Fibroblast of lung (primary cell): ENCODE measurements around the gene USP6. TPM values are rescaled to one million over a fixed set of nuclear protein-coding genes. Genes with fewer than 3 reads are reported as not detected.
"Not testable (repeated sequence)": the region's sequence is repeated elsewhere in the genome, so short reads cannot be mapped to it uniquely, and the experiment has no call there.

Experiments
- DNase-seq, 2 donors: peaks; one replicate each; pipeline versions ENCODE4 v3.0.0 to v3.0.0-alpha.2; 2010; ENCODE audit warnings: low read depth in 2 of 2
- H2AFZ ChIP-seq: 2 replicates; pipeline ENCODE4 v1.5.1; 2012; ENCODE audit warnings: low read length, control low read depth, inconsistent platforms
- H3K27ac ChIP-seq: 2 replicates; pipeline ENCODE4 v1.5.1; 2011; ENCODE audit warnings: low read length, control low read depth; ENCODE audit not compliant: insufficient read depth
- H3K27me3 ChIP-seq: 2 replicates; pipeline ENCODE4 v1.5.1; 2011; ENCODE audit warnings: mild to moderate bottlenecking, low read length; ENCODE audit not compliant: control insufficient read depth, insufficient read depth
- H3K36me3 ChIP-seq: 2 replicates; pipeline ENCODE4 v1.5.1; 2011; ENCODE audit warnings: low read length; ENCODE audit not compliant: control insufficient read depth, insufficient read depth
- H3K4me1 ChIP-seq: 2 replicates; pipeline ENCODE4 v1.5.1; 2011; ENCODE audit warnings: low read length; ENCODE audit not compliant: control insufficient read depth, insufficient read depth; ENCODE audit errors: extremely low read depth
- H3K4me2 ChIP-seq: 2 replicates; pipeline ENCODE4 v1.5.1; 2011; ENCODE audit warnings: low read length, control low read depth; ENCODE audit not compliant: insufficient read depth; ENCODE audit errors: extremely low read depth
- H3K4me3 ChIP-seq, 4 experiments: fragments of 200-600 bp in 1 of 4; sonication (generic) in 1 of 4; replicated peaks in 1 of 4; 2 replicates each; pipeline ENCODE4 v1.5.1; 2011 to 2016; ENCODE audit warnings: low read length in 4 of 4, low read depth in 3 of 4, mild to moderate bottlenecking in 3 of 4, control low read depth in 2 of 4, inconsistent platforms in 1 of 4, mixed read lengths in 1 of 4; ENCODE audit not compliant: insufficient read depth in 1 of 4; ENCODE audit errors: control extremely low read depth in 1 of 4
- H3K79me2 ChIP-seq: 2 replicates; pipeline ENCODE4 v1.5.1; 2012; ENCODE audit warnings: mild to moderate bottlenecking, low read length, inconsistent platforms; ENCODE audit not compliant: control insufficient read depth, insufficient read depth
- H3K9ac ChIP-seq: 2 replicates; pipeline ENCODE4 v1.5.1; 2011; ENCODE audit warnings: mild to moderate bottlenecking, low read length, control low read depth; ENCODE audit not compliant: insufficient read depth
- H3K9me3 ChIP-seq: 2 replicates; pipeline ENCODE4 v1.5.1; 2012; ENCODE audit warnings: low read depth, low read length; ENCODE audit not compliant: control insufficient read depth, insufficient read depth
- H4K20me1 ChIP-seq: 2 replicates; pipeline ENCODE4 v1.5.1; 2011; ENCODE audit warnings: low read length; ENCODE audit not compliant: control insufficient read depth, insufficient read depth; ENCODE audit errors: extremely low read depth
- EZH2 ChIP-seq: IDR thresholded peaks from 2 replicates; pipeline ENCODE4 v1.5.1; 2012; ENCODE audit warnings: low read length, control low read depth, mild to moderate bottlenecking; ENCODE audit errors: missing control alignments
- polyA minus RNA-seq: library from RNA; depleted of rRNA, polyadenylated mRNA; stranded (reverse); fragments of >200 nt; gene quantifications from 2 replicates; pipeline ENCODE4 v1.2.3, GENCODE V29; 2011; ENCODE audit warnings: low replicate concordance
- polyA plus RNA-seq, 2 donors: library from polyadenylated mRNA; depleted of rRNA in 1 of 2; stranded (reverse) in 1 of 2; unstranded in 1 of 2; fragments of >200 nt; gene quantifications; 2 replicates each; pipeline ENCODE4 v1.2.1, GENCODE V29; 2011 to 2012; ENCODE audit warnings: missing spikeins in 1 of 2
- total RNA-seq: library from RNA; depleted of rRNA; stranded (reverse); fragments of >200 nt; gene quantifications from 2 replicates; pipeline ENCODE4 v1.2.1, GENCODE V29; 2014
- TF ChIP-seq, protein P1 (sequence below), 2 donors: IDR thresholded peaks in 1 of 2; conservative IDR thresholded peaks in 1 of 2; 1 replicate in 1 of 2; 2 replicates in 1 of 2; pipeline ENCODE4 v1.5.1; 2011 to 2012; ENCODE audit warnings: low read length in 2 of 2, control low read depth in 1 of 2, inconsistent platforms in 1 of 2, low read depth in 1 of 2, mild to moderate bottlenecking in 1 of 2

The USP6 gene
- total RNA-seq (not detected in 2 replicates), polyA plus RNA-seq (0.01 TPM in 1 of 2 replicates, not detected in the other), polyA minus RNA-seq (not detected in 2 replicates)
- 0.02 and 0.05 TPM in 2 replicates for polyA plus RNA-seq (2012)

DNA sequence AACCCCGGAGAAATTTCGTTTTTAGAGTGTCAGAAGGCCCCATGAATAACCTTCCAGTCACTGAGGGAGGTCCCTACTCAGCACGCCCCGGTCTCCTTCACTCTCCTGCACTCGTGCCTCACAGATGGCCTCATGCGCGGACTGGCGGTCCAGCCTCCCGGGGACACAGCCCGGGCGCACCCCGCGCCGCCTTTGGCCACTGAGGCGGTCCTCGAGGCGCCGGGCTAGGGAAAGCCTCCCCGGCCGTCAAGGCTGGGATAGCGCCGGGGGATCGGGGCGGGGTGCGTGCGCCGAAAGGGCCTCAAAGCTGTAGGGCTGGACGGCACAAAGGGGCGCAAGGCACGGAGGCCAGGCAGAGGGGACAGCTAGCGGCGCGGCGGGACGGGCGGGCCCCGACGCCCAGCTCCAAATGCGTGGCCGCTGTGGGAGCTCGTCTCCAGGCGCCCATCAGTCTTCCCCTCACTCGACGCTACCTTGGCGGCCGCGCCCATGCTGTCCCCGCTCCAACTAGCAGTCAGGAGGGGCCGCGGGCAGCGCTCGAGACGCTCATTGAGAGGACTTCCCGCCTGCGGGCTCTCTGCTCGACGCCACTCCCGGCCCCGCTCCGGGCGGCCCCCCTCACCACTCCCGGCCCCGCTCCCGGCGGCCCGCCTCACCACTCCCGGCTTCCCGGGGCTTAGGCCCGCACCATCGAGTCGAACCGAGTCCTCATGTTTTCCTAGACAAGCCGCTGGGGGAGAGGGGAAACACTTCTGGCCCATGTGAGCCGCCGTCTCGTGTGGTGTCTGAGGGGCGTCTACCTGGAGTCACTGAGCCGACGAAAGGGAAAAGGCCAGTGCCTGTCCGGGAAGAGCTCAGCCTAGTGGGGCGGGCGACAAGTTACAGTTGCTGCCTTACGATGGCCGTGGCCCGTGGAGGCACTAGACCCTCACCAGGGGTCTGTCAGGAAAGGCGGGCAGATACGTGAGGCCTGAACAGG, at the start of gene USP6:
Gene USP6 (plus strand): TSS at position 360 of the 979 bp plus-strand sequence. CDS start 14,336 bp downstream, outside the sequence.
- Histone ChIP-seq H3K79me2 (no peaks in the 10 kb centered on the region), H3K27ac (no peak within 1 kb of the TSS), H3K4me2 (no peak within 1 kb of the TSS), H3K36me3 (no peaks in the 10 kb centered on the region), H3K4me1 (no peaks in the 10 kb centered on the region), H3K9me3 (no peaks in the 10 kb centered on the region), H2AFZ (no peak within 1 kb of the TSS), H3K27me3 (peaks cover 19% of the 10 kb centered on the region), H3K4me3 (no peak within 1 kb of the TSS), H3K9ac (no peak within 1 kb of the TSS), H4K20me1 (no peaks in the 10 kb centered on the region)
- TF ChIP-seq EZH2: peak; percentile 84
- TF ChIP-seq, protein P1, sequence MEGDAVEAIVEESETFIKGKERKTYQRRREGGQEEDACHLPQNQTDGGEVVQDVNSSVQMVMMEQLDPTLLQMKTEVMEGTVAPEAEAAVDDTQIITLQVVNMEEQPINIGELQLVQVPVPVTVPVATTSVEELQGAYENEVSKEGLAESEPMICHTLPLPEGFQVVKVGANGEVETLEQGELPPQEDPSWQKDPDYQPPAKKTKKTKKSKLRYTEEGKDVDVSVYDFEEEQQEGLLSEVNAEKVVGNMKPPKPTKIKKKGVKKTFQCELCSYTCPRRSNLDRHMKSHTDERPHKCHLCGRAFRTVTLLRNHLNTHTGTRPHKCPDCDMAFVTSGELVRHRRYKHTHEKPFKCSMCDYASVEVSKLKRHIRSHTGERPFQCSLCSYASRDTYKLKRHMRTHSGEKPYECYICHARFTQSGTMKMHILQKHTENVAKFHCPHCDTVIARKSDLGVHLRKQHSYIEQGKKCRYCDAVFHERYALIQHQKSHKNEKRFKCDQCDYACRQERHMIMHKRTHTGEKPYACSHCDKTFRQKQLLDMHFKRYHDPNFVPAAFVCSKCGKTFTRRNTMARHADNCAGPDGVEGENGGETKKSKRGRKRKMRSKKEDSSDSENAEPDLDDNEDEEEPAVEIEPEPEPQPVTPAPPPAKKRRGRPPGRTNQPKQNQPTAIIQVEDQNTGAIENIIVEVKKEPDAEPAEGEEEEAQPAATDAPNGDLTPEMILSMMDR (conservative IDR thresholded peaks at IDR 0.05 in 1 of 2, IDR thresholded peaks at IDR 0.05 in 1 of 2; ENCODE audit: low read depth in 1 of 2, low read length in 2 of 2): no peak
- DNase-seq: no peak

DNA sequence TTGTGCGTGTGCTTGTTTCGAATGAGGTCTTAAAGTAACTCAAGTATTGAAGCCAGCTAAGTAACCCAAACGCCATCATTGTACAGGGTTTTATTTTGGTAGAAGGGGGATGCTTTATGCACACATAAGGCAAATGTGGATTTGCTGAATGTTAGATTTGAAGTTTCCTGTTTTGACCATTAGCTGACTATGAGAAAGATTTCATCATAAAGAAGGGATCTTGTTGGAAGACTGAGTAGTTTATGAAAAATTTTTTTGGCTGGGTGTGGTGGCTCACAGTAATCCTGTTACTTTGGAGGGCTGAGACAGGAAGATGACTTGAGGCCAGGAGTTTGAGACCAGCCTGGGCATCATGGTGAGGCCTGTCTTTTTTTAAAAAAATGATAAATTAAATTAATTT, 47.6 kb upstream of the USP6 start:
- no peak overlapping the region for H3K27ac ChIP-seq
- H3K36me3 ChIP-seq: no peaks in the 10 kb centered on the region
- H3K9ac ChIP-seq: no peak overlapping the region
- no peak overlapping the region for H2AFZ ChIP-seq
- H3K9me3 ChIP-seq: no peaks in the 10 kb centered on the region
- no peaks in the 10 kb centered on the region for H3K79me2 ChIP-seq
- no peak for DNase-seq
- TF ChIP-seq, protein P1 (conservative IDR thresholded peaks at IDR 0.05 in 1 of 2, IDR thresholded peaks at IDR 0.05 in 1 of 2; ENCODE audit: low read depth in 1 of 2, low read length in 2 of 2): no peak
- no peak for TF ChIP-seq EZH2
- H3K4me3 ChIP-seq: no peak overlapping the region
- H3K27me3 ChIP-seq: no peaks in the 10 kb centered on the region
- H4K20me1 ChIP-seq: no peaks in the 10 kb centered on the region
- no peaks in the 10 kb centered on the region for H3K4me1 ChIP-seq
- H3K4me2 ChIP-seq: no peak overlapping the region

DNA sequence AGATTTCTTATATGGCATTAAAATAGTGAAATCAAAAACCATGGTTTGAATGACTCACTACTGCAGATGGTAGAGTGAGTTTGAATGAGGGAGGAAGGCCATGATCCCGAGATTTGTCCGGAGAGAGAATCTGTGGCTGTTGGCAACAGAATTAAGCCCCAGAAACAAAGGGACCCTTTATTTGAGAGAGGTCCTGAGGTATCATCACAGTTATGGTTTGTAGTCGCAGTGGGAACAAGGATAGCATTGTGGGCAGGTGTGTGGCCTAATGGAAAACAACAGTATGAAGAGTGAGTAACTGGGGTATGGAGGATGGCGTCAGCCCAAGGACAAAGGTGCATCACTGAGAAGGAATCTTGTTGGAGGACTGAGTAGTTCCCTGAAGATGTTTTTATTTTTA, 46.1 kb upstream of the USP6 start:
- Histone ChIP-seq H3K4me2 (no peak overlapping the region), H4K20me1 (no peaks in the 10 kb centered on the region), H3K36me3 (no peaks in the 10 kb centered on the region), H3K4me1 (no peaks in the 10 kb centered on the region), H3K79me2 (no peaks in the 10 kb centered on the region), H3K27ac (no peak overlapping the region), H3K9me3 (no peaks in the 10 kb centered on the region), H3K4me3 (no peak overlapping the region), H2AFZ (no peak overlapping the region), H3K27me3 (no peaks in the 10 kb centered on the region), H3K9ac (no peak overlapping the region)
- no peak for DNase-seq
- TF ChIP-seq, protein P1 (conservative IDR thresholded peaks at IDR 0.05 in 1 of 2, IDR thresholded peaks at IDR 0.05 in 1 of 2; ENCODE audit: low read depth in 1 of 2, low read length in 2 of 2): no peak
- no peak for TF ChIP-seq EZH2

DNA sequence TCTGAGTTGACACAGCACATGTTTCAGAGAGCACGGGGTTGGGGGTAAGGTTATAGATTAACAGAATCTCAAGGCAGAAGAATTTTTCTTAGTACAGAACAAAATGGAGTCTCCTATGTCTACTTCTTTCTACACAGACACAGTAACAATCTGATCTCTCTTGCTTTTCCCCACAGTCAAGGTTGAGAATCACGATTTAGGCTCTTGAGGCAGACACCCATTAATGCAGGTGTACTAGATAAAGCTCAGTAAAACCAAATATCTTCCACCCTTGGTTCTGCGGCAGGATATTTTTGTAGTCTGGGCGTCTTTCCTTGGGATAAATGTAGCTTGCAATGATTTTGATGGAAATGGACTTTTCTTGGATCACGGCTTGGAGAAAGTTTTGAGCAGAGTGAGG, 40.4 kb upstream of the USP6 start:
- not testable (repeated sequence) for H3K4me2 ChIP-seq, H3K27ac ChIP-seq, H2AFZ ChIP-seq, H3K36me3 ChIP-seq, H3K79me2 ChIP-seq, H3K9ac ChIP-seq, H3K4me1 ChIP-seq, H3K27me3 ChIP-seq, H3K4me3 ChIP-seq, DNase-seq, H4K20me1 ChIP-seq, H3K9me3 ChIP-seq
